Fibroblast of lung (primary cell): ENCODE measurements around the gene SLC35G2. TPM values are rescaled to one million over a fixed set of nuclear protein-coding genes. Genes with fewer than 3 reads are reported as not detected.
"Not testable (repeated sequence)": the region's sequence is repeated elsewhere in the genome, so short reads cannot be mapped to it uniquely, and the experiment has no call there.

Experiments
- DNase-seq, 2 donors: peaks; one replicate each; pipeline versions ENCODE4 v3.0.0 to v3.0.0-alpha.2; 2010; ENCODE audit warnings: low read depth in 2 of 2
- H2AFZ ChIP-seq: 2 replicates; pipeline ENCODE4 v1.5.1; 2012; ENCODE audit warnings: low read length, control low read depth, inconsistent platforms
- H3K27ac ChIP-seq: 2 replicates; pipeline ENCODE4 v1.5.1; 2011; ENCODE audit warnings: low read length, control low read depth; ENCODE audit not compliant: insufficient read depth
- H3K27me3 ChIP-seq: 2 replicates; pipeline ENCODE4 v1.5.1; 2011; ENCODE audit warnings: mild to moderate bottlenecking, low read length; ENCODE audit not compliant: control insufficient read depth, insufficient read depth
- H3K36me3 ChIP-seq: 2 replicates; pipeline ENCODE4 v1.5.1; 2011; ENCODE audit warnings: low read length; ENCODE audit not compliant: control insufficient read depth, insufficient read depth
- H3K4me1 ChIP-seq: 2 replicates; pipeline ENCODE4 v1.5.1; 2011; ENCODE audit warnings: low read length; ENCODE audit not compliant: control insufficient read depth, insufficient read depth; ENCODE audit errors: extremely low read depth
- H3K4me2 ChIP-seq: 2 replicates; pipeline ENCODE4 v1.5.1; 2011; ENCODE audit warnings: low read length, control low read depth; ENCODE audit not compliant: insufficient read depth; ENCODE audit errors: extremely low read depth
- H3K4me3 ChIP-seq, 4 experiments: fragments of 200-600 bp in 1 of 4; sonication (generic) in 1 of 4; replicated peaks in 1 of 4; 2 replicates each; pipeline ENCODE4 v1.5.1; 2011 to 2016; ENCODE audit warnings: low read length in 4 of 4, low read depth in 3 of 4, mild to moderate bottlenecking in 3 of 4, control low read depth in 2 of 4, inconsistent platforms in 1 of 4, mixed read lengths in 1 of 4; ENCODE audit not compliant: insufficient read depth in 1 of 4; ENCODE audit errors: control extremely low read depth in 1 of 4
- H3K79me2 ChIP-seq: 2 replicates; pipeline ENCODE4 v1.5.1; 2012; ENCODE audit warnings: mild to moderate bottlenecking, low read length, inconsistent platforms; ENCODE audit not compliant: control insufficient read depth, insufficient read depth
- H3K9ac ChIP-seq: 2 replicates; pipeline ENCODE4 v1.5.1; 2011; ENCODE audit warnings: mild to moderate bottlenecking, low read length, control low read depth; ENCODE audit not compliant: insufficient read depth
- H3K9me3 ChIP-seq: 2 replicates; pipeline ENCODE4 v1.5.1; 2012; ENCODE audit warnings: low read depth, low read length; ENCODE audit not compliant: control insufficient read depth, insufficient read depth
- H4K20me1 ChIP-seq: 2 replicates; pipeline ENCODE4 v1.5.1; 2011; ENCODE audit warnings: low read length; ENCODE audit not compliant: control insufficient read depth, insufficient read depth; ENCODE audit errors: extremely low read depth
- EZH2 ChIP-seq: IDR thresholded peaks from 2 replicates; pipeline ENCODE4 v1.5.1; 2012; ENCODE audit warnings: low read length, control low read depth, mild to moderate bottlenecking; ENCODE audit errors: missing control alignments
- polyA plus RNA-seq, 2 donors: library from polyadenylated mRNA; depleted of rRNA in 1 of 2; stranded (reverse) in 1 of 2; unstranded in 1 of 2; fragments of >200 nt; gene quantifications; 2 replicates each; pipeline ENCODE4 v1.2.1, GENCODE V29; 2011 to 2012; ENCODE audit warnings: missing spikeins in 1 of 2
- total RNA-seq: library from RNA; depleted of rRNA; stranded (reverse); fragments of >200 nt; gene quantifications from 2 replicates; pipeline ENCODE4 v1.2.1, GENCODE V29; 2014
- TF ChIP-seq, protein P1 (sequence below), 2 donors: IDR thresholded peaks in 1 of 2; conservative IDR thresholded peaks in 1 of 2; 1 replicate in 1 of 2; 2 replicates in 1 of 2; pipeline ENCODE4 v1.5.1; 2011 to 2012; ENCODE audit warnings: low read length in 2 of 2, control low read depth in 1 of 2, inconsistent platforms in 1 of 2, low read depth in 1 of 2, mild to moderate bottlenecking in 1 of 2

The SLC35G2 gene
- total and polyA plus RNA-seq, 2 donors (not counting 1 experiment from before 2014, with no cell fraction given) = 14.9 to 15.4 TPM

- DNase-seq, H3K9me3 ChIP-seq, H2AFZ ChIP-seq, H3K27ac ChIP-seq, H3K9ac ChIP-seq, H3K27me3 ChIP-seq, H3K4me2 ChIP-seq, H3K4me3 ChIP-seq, H4K20me1 ChIP-seq, H3K4me1 ChIP-seq, H3K36me3 ChIP-seq: not testable (repeated sequence)
- peaks cover 45% of the 10 kb centered on the region for H3K79me2 ChIP-seq
Observed at GRCh38 chr3:136879510-136879909, 60.6 kb downstream of the SLC35G2 start.

- Histone ChIP-seq H3K4me2 (no peak overlapping the region), H3K4me3 (no peak overlapping the region), H3K27me3 (no peaks in the 10 kb centered on the region), H3K9ac (no peak overlapping the region), H3K4me1 (no peaks in the 10 kb centered on the region), H4K20me1 (no peaks in the 10 kb centered on the region), H3K9me3 (no peaks in the 10 kb centered on the region), H3K36me3 (no peaks in the 10 kb centered on the region), H2AFZ (no peak overlapping the region), H3K79me2 (peaks cover 59% of the 10 kb centered on the region), H3K27ac (no peak overlapping the region)
- TF ChIP-seq EZH2 = no peak
- TF ChIP-seq, protein P1, sequence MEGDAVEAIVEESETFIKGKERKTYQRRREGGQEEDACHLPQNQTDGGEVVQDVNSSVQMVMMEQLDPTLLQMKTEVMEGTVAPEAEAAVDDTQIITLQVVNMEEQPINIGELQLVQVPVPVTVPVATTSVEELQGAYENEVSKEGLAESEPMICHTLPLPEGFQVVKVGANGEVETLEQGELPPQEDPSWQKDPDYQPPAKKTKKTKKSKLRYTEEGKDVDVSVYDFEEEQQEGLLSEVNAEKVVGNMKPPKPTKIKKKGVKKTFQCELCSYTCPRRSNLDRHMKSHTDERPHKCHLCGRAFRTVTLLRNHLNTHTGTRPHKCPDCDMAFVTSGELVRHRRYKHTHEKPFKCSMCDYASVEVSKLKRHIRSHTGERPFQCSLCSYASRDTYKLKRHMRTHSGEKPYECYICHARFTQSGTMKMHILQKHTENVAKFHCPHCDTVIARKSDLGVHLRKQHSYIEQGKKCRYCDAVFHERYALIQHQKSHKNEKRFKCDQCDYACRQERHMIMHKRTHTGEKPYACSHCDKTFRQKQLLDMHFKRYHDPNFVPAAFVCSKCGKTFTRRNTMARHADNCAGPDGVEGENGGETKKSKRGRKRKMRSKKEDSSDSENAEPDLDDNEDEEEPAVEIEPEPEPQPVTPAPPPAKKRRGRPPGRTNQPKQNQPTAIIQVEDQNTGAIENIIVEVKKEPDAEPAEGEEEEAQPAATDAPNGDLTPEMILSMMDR (conservative IDR thresholded peaks at IDR 0.05 in 1 of 2, IDR thresholded peaks at IDR 0.05 in 1 of 2; ENCODE audit: low read depth in 1 of 2, low read length in 2 of 2) = no peak
- DNase-seq = no peak
Observed at GRCh38 chr3:136882571-136882970, 63.6 kb downstream of the SLC35G2 start.

DNA sequence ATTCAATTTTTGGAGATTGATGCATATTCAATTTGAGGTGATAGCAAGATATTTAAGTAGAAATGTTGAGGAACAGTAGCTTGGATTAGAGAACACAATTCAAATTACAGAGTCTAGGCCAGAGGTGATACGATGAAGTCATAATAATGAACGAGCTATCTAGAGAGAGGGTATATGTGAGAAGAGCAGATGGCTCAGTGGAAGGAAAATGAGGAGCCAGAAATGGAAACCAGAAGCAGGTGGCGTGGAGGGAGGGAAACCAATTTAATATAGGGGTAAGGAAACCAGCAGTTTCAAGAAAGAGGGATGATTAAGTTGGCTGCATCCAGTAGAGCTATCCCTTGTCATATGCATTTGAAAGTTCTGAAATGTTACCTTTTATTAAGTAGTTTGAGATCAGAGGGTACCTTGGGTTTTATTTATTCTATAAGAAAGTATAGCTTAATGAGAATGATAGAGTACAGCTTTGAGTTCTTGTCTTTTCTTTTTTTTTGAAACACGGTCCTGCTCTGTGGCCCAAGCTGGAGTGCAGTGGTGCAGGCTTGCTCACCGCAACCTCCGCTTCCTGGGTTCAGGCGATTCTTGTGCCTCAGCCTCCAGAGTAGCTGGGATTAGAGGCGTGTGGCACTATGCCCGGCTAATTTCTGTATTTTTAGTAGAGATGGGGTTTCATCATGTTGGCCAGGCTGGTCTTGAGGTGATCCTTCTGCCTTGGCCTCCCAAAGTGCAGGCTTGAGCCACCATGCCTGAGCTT is 65.2 kb downstream of the SLC35G2 start:
- no peak overlapping the region for H3K9ac ChIP-seq
- no peak for TF ChIP-seq EZH2
- TF ChIP-seq, protein P1 (conservative IDR thresholded peaks at IDR 0.05 in 1 of 2, IDR thresholded peaks at IDR 0.05 in 1 of 2; ENCODE audit: low read depth in 1 of 2, low read length in 2 of 2) = no peak
- no peak overlapping the region for H2AFZ ChIP-seq
- H3K4me1 ChIP-seq = no peaks in the 10 kb centered on the region
- no peaks in the 10 kb centered on the region for H3K36me3 ChIP-seq
- peaks cover 57% of the 10 kb centered on the region for H3K79me2 ChIP-seq
- no peak overlapping the region for H3K4me3 ChIP-seq
- H4K20me1 ChIP-seq = no peaks in the 10 kb centered on the region
- no peak overlapping the region for H3K27ac ChIP-seq
- no peak for DNase-seq
- H3K27me3 ChIP-seq = no peaks in the 10 kb centered on the region
- no peaks in the 10 kb centered on the region for H3K9me3 ChIP-seq
- H3K4me2 ChIP-seq = no peak overlapping the region
